ENCODE data around the gene LRP11.

The LRP11 gene

DNA sequence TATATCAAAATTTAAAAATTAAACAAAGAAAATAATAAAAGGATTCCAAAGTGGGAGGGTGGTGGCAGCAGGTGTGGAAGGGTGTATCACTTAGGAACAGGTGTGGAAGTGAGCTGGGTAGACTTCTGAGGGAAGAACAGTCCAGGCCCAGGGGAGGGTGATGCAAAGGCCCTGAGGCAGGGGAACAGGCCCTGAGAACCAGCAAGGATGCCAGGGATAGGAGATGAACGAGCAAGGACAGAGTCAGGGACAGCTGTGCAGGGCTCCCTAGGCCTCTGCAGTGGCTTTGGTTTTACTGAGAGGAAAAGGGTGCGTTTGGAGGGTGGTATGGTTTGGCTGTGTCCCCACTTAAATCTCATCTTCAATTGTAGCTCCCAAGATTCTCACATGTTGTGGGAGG lies 43.2 kb upstream of the LRP11 start:
- CTCF ChIA-PET, result interaction anchor here (0.6 kb wide), 1 partner anchor 128 kb away, joined by 3 read pairs; no protein-coding TSS in a partner anchor
- DNase-seq (ENCODE audit: low spot score), result no peak
- H3K27ac ChIP-seq, result no peak overlapping the region
- TF ChIP-seq CTCF (conservative IDR thresholded peaks at IDR 0.05; ENCODE audit: low read depth), result no peak
- POLR2A ChIA-PET (ENCODE audit: low non-redundant PET), result no interaction called here

GRCh38 chr6:149906405-149906804 lies 42.2 kb upstream of the LRP11 start:
- CTCF ChIA-PET, result interaction anchor here (0.6 kb wide), 1 partner anchor 129 kb away, joined by 3 read pairs; no protein-coding TSS in a partner anchor
- no peak overlapping the region for H3K27ac ChIP-seq
- DNase-seq (ENCODE audit: low spot score), result no peak
- POLR2A ChIA-PET (ENCODE audit: low non-redundant PET), result no interaction called here
- no peak for TF ChIP-seq CTCF (conservative IDR thresholded peaks at IDR 0.05; ENCODE audit: low read depth)

GRCh38 chr6:149905911-149906371 lies 41.8 kb upstream of the LRP11 start:
- no peak overlapping the region for H3K27ac ChIP-seq
- TF ChIP-seq CTCF (conservative IDR thresholded peaks at IDR 0.05; ENCODE audit: low read depth), result no peak
- ChIA-PET CTCF (interaction anchor here (2.0 kb wide), 1 partner anchor 65 kb away, joined by 5 read pairs; no protein-coding TSS in a partner anchor), POLR2A (ENCODE audit: low non-redundant PET) (no interaction called here)
- DNase-seq (ENCODE audit: low spot score), result no peak

DNA sequence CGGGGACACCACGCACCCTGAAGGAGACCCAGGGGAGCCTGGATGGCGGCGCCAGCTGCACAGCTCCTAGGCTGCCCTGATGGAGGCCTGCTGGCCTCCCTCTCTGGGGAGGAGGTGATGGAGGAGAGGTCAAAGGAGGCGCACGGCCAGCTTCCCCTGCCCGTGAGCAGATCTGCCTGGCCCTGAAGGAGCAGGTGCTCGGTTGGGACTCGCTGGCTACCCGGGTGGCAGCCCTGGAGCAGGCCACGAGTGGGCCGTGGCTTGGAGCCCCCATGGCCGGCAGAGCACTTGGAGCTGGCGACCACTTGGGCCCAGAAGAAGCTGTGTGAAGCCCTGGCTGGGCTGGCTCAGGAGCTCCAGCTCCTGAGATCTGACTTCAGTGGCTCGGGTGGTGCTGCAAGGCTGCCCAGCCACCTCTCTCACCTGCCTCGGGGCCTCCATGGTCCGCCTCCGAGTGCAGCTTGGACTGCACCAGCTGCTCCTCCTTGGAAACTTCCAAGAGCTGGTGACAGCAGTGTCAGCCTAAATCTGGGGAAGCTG lies 41.3 kb upstream of the LRP11 start:
- CTCF ChIA-PET, result interaction anchor here (2.0 kb wide), 1 partner anchor 65 kb away, joined by 5 read pairs; no protein-coding TSS in a partner anchor

DNA sequence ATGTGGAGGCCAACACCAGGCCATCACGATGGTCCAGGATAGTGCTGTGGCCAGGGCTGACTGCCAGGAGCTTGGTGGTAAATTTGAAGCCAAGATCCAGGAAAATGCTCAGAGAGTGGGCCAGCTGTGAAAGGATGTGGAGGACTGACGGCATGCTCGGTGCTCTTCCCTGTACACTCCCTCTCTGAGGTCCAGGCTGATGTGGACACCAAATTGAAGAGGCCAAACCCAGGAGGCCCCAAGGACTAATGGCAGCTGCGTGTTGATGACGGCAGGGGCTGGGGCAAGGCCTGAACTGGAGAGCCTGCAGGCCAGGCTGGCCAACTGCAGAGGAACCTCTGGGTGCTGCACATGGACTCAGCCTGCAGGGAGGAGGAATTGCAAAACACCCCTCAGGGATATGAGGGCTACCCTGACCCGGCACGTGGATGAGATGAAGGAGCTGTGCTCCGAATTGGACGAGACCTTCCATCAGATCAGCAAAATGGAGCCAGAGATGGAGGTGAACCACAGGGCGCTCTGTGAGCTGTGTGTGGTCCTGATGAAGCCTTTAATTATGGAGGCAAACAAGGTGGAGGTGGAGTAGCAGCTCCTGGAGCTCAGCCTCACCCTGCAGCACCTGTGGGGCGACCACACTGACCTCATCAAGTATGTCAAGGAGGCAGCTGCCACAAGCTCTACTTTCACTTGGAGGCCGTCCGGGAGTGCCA lies 40.7 kb upstream of the LRP11 start:
- POLR2A ChIA-PET (ENCODE audit: low non-redundant PET), result no interaction called here
- no peak overlapping the region for H3K27ac ChIP-seq
- no peak for DNase-seq (ENCODE audit: low spot score)
- CTCF ChIA-PET, result interaction anchor here (2.0 kb wide), 1 partner anchor 64 kb away, joined by 5 read pairs; no protein-coding TSS in a partner anchor
- no peak for TF ChIP-seq CTCF (conservative IDR thresholded peaks at IDR 0.05; ENCODE audit: low read depth)

More for the DNA sequence above, 41.3 kb upstream of the LRP11 start:
- POLR2A ChIA-PET (ENCODE audit: low non-redundant PET), result no interaction called here
- no peak for TF ChIP-seq CTCF (conservative IDR thresholded peaks at IDR 0.05; ENCODE audit: low read depth)
- no peak for DNase-seq (ENCODE audit: low spot score)
- H3K27ac ChIP-seq, result no peak overlapping the region

DNA sequence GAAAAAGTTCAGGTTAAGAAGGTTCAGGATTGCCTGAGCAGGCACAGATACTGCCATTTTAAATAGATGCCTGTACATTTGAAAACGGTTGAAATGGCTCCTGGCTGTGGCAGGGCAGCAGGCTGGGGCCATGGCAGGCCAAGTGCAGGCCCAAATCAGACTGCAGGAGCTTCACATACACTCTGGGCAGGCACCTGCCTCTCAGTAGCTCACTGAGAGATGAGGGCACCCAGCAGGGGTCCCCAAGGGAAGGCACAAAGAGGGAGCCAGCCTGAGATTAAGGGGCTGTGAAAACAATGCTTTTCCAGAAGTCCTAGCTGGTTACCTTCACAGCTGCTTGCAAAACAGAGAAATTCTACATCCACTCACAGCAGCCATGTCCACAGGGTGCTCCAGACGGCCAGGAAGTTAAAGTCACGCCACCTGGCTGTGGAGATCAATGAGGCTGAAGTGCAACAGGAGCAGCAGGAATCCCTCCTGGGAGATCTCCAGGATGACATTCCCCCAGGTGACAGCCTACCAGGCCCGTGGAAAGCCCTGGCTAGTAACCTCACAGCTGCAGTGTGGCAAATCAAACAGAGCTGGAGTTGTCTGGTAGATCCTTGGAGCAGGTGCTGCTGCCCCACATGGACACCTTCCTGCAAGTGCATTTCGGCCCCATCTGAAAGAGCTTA lies 39.9 kb upstream of the LRP11 start:
- TF ChIP-seq CTCF (conservative IDR thresholded peaks at IDR 0.05; ENCODE audit: low read depth), result no peak
- CTCF ChIA-PET, result interaction anchor here (2.0 kb wide), 1 partner anchor 63 kb away, joined by 5 read pairs; no protein-coding TSS in a partner anchor
- no peak for DNase-seq (ENCODE audit: low spot score)
- POLR2A ChIA-PET (ENCODE audit: low non-redundant PET), result no interaction called here
- no peak overlapping the region for H3K27ac ChIP-seq
